Choroid plexus epithelial cell (primary cell): ENCODE results near the gene SPAG5.
"Not testable (repeated sequence)": the region's sequence is repeated elsewhere in the genome, so short reads cannot be mapped to it uniquely, and the experiment has no call there.

Source experiments
- DNase-seq: peaks from one replicate; pipeline ENCODE4 v3.0.0-alpha.2; 2010; ENCODE audit warnings: low read depth
- H3K4me3 ChIP-seq: 2 replicates; pipeline ENCODE4 v1.5.1; 2011; ENCODE audit warnings: low read depth, mild to moderate bottlenecking, control low read depth, low read length, moderate library complexity
- CTCF ChIP-seq: conservative IDR thresholded peaks from 2 replicates; pipeline ENCODE4 v1.5.1; 2011; ENCODE audit warnings: low read depth, mild to moderate bottlenecking, control low read depth, inconsistent platforms, low read length, moderate library complexity

The SPAG5 gene

GRCh38 chr17:28576758-28577465, 21.9 kb downstream of the SPAG5 start, which contains the start of gene ALDOC:
Gene ALDOC, minus strand, starts transcription at chr17:28576895. Its CDS starts 1,363 bp downstream, at chr17:28575532.
- H3K4me3 ChIP-seq = peak within 1 kb of the TSS; percentile 48
- no peak for TF ChIP-seq CTCF
- DNase-seq = peak; percentile 94

- not testable (repeated sequence) for H3K4me3 ChIP-seq, DNase-seq
Observed at GRCh38 chr17:28576016-28576415, 22.8 kb downstream of the SPAG5 start.

GRCh38 chr17:28575126-28575795, 23.6 kb downstream of the SPAG5 start:
- H3K4me3 ChIP-seq = no peak overlapping the region
- TF ChIP-seq CTCF = peak; percentile 15
- DNase-seq = no peak

GRCh38 chr17:28574526-28574925, 24.3 kb downstream of the SPAG5 start:
- H3K4me3 ChIP-seq = no peak overlapping the region
- no peak for DNase-seq
- TF ChIP-seq CTCF = peak; percentile 19

GRCh38 chr17:28573966-28574480, 24.8 kb downstream of the SPAG5 start:
- no peak overlapping the region for H3K4me3 ChIP-seq
- TF ChIP-seq CTCF = no peak
- DNase-seq = no peak

- no peak overlapping the region for H3K4me3 ChIP-seq
- no peak for TF ChIP-seq CTCF
Observed at GRCh38 chr17:28573521-28573920, 25.3 kb downstream of the SPAG5 start.

GRCh38 chr17:28573040-28573380, 25.8 kb downstream of the SPAG5 start:
- TF ChIP-seq CTCF = no peak
- DNase-seq = no peak
- no peak overlapping the region for H3K4me3 ChIP-seq

More at GRCh38 chr17:28573521-28573920, 25.3 kb downstream of the SPAG5 start:
- no peak for DNase-seq
